SK-N-SH (cell line): ENCODE data around the gene ANGPTL4.
A peak's percentile ranks its signal among the peaks of the same experiment; 100 is the strongest.

Experiments
- ELF1 ChIP-seq: IDR thresholded peaks from 2 replicates; pipeline ENCODE4 v1.4.0; 2012
- EP300 ChIP-seq, 2 experiments: IDR thresholded peaks; 2 replicates each; pipeline versions ENCODE4 v1.4.0 to v1.6.1; 2012; ENCODE audit warnings: borderline replicate concordance in 1 of 2, low read depth in 1 of 2, low read length in 1 of 2
- JUND ChIP-seq: IDR thresholded peaks from 2 replicates; pipeline ENCODE4 v1.4.0; 2012
- POLR2AphosphoS5 ChIP-seq: IDR thresholded peaks from 2 replicates; pipeline ENCODE4 v1.6.1; 2012; ENCODE audit warnings: low read depth, low read length
- RAD21 ChIP-seq: IDR thresholded peaks from 2 replicates; pipeline ENCODE4 v1.6.1; 2012; ENCODE audit warnings: mild to moderate bottlenecking, low read length
- RXRA ChIP-seq: IDR thresholded peaks from 2 replicates; pipeline ENCODE4 v1.4.0; 2012; ENCODE audit warnings: low read depth, mild to moderate bottlenecking, borderline replicate concordance
- TF ChIP-seq, protein P1 (sequence below): fragments of 200-600 bp; sonication (generic); IDR thresholded peaks from 2 replicates; pipeline ENCODE4 v1.6.1; 2017; ENCODE audit warnings: antibody characterized with exemption, mild to moderate bottlenecking, moderate library complexity

DNA sequence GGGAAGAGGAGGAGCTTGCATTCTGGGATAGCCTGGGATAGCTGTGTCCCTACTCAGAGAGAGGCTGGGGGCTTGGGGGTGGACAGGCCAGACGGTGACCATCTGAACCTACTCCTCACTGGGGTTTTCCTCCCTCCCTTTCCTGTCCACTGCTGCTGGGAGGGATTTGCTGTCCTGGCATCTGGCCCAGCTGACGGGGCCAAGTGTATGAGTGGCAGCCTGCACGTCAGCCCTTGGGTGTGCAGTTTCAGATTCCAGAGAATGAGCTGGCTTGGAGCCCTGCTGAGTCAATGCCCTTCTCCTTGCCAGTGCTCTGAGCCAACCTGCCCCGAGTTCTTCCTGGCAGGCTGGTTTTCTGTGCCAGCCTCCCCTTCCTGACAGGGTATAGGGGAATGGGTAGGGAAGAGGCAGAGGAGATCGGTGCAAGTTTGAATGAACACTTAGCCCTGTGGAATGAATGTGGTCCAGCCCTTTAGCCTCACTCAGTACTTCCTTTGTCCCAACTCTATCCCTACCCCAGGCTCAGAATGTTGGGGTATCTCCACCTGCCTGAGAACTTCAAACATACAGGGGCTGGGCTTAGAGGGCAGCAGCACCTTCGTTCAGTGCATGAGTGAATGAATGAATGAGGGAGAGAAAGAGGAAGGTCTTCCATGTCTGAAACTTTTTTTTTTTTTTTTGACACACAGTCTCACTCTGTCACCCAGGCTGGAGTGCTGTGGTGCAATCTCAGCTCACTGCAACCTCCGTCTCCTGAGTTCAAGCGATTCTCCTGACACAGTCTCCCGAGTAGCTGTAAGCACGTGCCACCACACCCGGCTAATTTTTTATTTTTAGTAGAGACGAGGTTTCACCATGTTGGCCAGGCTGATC, 1.8 kb upstream of the ANGPTL4 start:
- TF ChIP-seq, protein P1, sequence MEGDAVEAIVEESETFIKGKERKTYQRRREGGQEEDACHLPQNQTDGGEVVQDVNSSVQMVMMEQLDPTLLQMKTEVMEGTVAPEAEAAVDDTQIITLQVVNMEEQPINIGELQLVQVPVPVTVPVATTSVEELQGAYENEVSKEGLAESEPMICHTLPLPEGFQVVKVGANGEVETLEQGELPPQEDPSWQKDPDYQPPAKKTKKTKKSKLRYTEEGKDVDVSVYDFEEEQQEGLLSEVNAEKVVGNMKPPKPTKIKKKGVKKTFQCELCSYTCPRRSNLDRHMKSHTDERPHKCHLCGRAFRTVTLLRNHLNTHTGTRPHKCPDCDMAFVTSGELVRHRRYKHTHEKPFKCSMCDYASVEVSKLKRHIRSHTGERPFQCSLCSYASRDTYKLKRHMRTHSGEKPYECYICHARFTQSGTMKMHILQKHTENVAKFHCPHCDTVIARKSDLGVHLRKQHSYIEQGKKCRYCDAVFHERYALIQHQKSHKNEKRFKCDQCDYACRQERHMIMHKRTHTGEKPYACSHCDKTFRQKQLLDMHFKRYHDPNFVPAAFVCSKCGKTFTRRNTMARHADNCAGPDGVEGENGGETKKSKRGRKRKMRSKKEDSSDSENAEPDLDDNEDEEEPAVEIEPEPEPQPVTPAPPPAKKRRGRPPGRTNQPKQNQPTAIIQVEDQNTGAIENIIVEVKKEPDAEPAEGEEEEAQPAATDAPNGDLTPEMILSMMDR = no peak
- TF ChIP-seq RXRA (peak; percentile 97), JUND (peak; percentile 90; the same call in 1 of the 2 replicates), RAD21 (0 out of 2 replicates have a peak, but pooled peaks have one; percentile 21), ELF1 (peak; percentile 64), EP300 (IDR thresholded peaks at IDR 0.05; ENCODE audit: borderline replicate concordance in 1 of 2, low read depth in 1 of 2, low read length in 1 of 2) (peak; percentile 58 to 79; a peak in 3 of 4 replicates), POLR2AphosphoS5 (peak; percentile 88; the same call in 1 of the 2 replicates)
